Liver (tissue), 9 donors: Measurements from ENCODE around the gene ILF3. TPM values are rescaled to one million over a fixed set of nuclear protein-coding genes. Genes with fewer than 3 reads are reported as not detected.

Experiments used
- DNase-seq: peaks from one replicate; pipeline ENCODE4 v3.0.0-alpha.2; 2017; ENCODE audit warnings: low spot score
- H3K27ac ChIP-seq, 2 donors: one replicate each; pipeline ENCODE4 v1.7.0; 2013; ENCODE audit warnings: inconsistent platforms in 2 of 2, low read length in 2 of 2, control low read depth in 1 of 2, low read depth in 1 of 2, mild to moderate bottlenecking in 1 of 2
- H3K27me3 ChIP-seq, 4 donors: one replicate each; pipeline versions ENCODE4 v1.6.1 to v1.7.0; 2013; ENCODE audit warnings: low read length in 3 of 4, inconsistent platforms in 1 of 4, mild to moderate bottlenecking in 1 of 4, moderate library complexity in 1 of 4; ENCODE audit not compliant: control insufficient read depth in 4 of 4, insufficient read depth in 4 of 4
- H3K36me3 ChIP-seq, 4 donors: one replicate each; pipeline versions ENCODE4 v1.6.1 to v1.7.0; 2013; ENCODE audit warnings: low read length in 3 of 4, mild to moderate bottlenecking in 3 of 4, low read depth in 1 of 4, moderate library complexity in 1 of 4; ENCODE audit not compliant: control insufficient read depth in 4 of 4, insufficient read depth in 3 of 4
- H3K4me1 ChIP-seq, 4 donors: one replicate each; pipeline versions ENCODE4 v1.6.1 to v1.7.0; 2013; ENCODE audit warnings: low read length in 3 of 4, mild to moderate bottlenecking in 3 of 4, moderate library complexity in 1 of 4; ENCODE audit not compliant: control insufficient read depth in 4 of 4, insufficient read depth in 4 of 4
- H3K4me3 ChIP-seq, 3 donors: one replicate each; pipeline versions ENCODE4 v1.6.1 to v1.7.0; 2013; ENCODE audit warnings: low read length in 3 of 3, control low read depth in 1 of 3, low read depth in 1 of 3, mild to moderate bottlenecking in 1 of 3
- H3K9ac ChIP-seq, 2 donors: one replicate each; pipeline ENCODE4 v1.7.0; 2013; ENCODE audit warnings: low read length in 2 of 2, mild to moderate bottlenecking in 2 of 2, moderate library complexity in 2 of 2, control low read depth in 1 of 2, low read depth in 1 of 2
- H3K9me3 ChIP-seq, 4 donors: one replicate each; pipeline versions ENCODE4 v1.6.1 to v1.7.0; 2013; ENCODE audit warnings: low read length in 3 of 4; ENCODE audit not compliant: control insufficient read depth in 4 of 4
- ATF3 ChIP-seq: IDR thresholded peaks from 2 replicates; pipeline ENCODE4 v1.6.1; 2016; ENCODE audit warnings: antibody characterized with exemption
- EGR1 ChIP-seq, 2 donors: IDR thresholded peaks; 2 replicates each; pipeline ENCODE4 v1.6.1; 2016 to 2018; ENCODE audit warnings: antibody characterized with exemption in 2 of 2, low read depth in 2 of 2
- FOXA1 ChIP-seq: IDR thresholded peaks from 2 replicates; pipeline ENCODE4 v1.6.1; 2016; ENCODE audit warnings: antibody characterized with exemption
- FOXA2 ChIP-seq: IDR thresholded peaks from 2 replicates; pipeline ENCODE4 v1.6.1; 2016; ENCODE audit warnings: antibody characterized with exemption
- GABPA ChIP-seq, 2 donors: IDR thresholded peaks in 1 of 2; conservative IDR thresholded peaks in 1 of 2; 2 replicates each; pipeline ENCODE4 v1.6.1; 2016; ENCODE audit warnings: antibody characterized with exemption in 2 of 2, mild to moderate bottlenecking in 1 of 2, moderate library complexity in 1 of 2
- HNF4A ChIP-seq, 2 donors: conservative IDR thresholded peaks; 2 replicates each; pipeline ENCODE4 v1.6.1; 2016; ENCODE audit warnings: antibody characterized with exemption in 2 of 2, mild to moderate bottlenecking in 2 of 2
- HNF4G ChIP-seq: IDR thresholded peaks from 2 replicates; pipeline ENCODE4 v1.6.1; 2016; ENCODE audit warnings: antibody characterized with exemption
- REST ChIP-seq: IDR thresholded peaks from 2 replicates; pipeline ENCODE4 v1.6.1; 2016; ENCODE audit warnings: antibody characterized with exemption, mild to moderate bottlenecking
- RXRA ChIP-seq, 2 donors: IDR thresholded peaks; 2 replicates each; pipeline ENCODE4 v1.6.1; 2017 to 2018; ENCODE audit warnings: antibody characterized with exemption in 2 of 2, mild to moderate bottlenecking in 1 of 2
- SP1 ChIP-seq: IDR thresholded peaks from 2 replicates; pipeline ENCODE4 v1.6.1; 2018; ENCODE audit warnings: antibody characterized with exemption, mild to moderate bottlenecking
- YY1 ChIP-seq: IDR thresholded peaks from 2 replicates; pipeline ENCODE4 v1.6.1; 2016; ENCODE audit warnings: antibody characterized with exemption, mild to moderate bottlenecking
- ZBTB33 ChIP-seq: IDR thresholded peaks from 2 replicates; pipeline ENCODE4 v1.6.1; 2016; ENCODE audit warnings: antibody characterized with exemption
- WGBS: extraction: QIAGEN DNeasy Blood & Tissue Kit; methylation state at CpG from one replicate; pipeline ENCODE4 v1.1.7; 2013; 5-methylcytosine and 5-hydroxymethylcytosine counted together
- polyA plus RNA-seq, 2 donors: library from polyadenylated mRNA; stranded (reverse) in 1 of 2; unstranded in 1 of 2; fragments of 200-250 nt in 1 of 2; fragments of >200 nt in 1 of 2; fragmentation: Nextera tagmentation in 1 of 2; extraction: Ambion mirVana in 1 of 2; gene quantifications; one replicate each; pipeline versions ENCODE4 v1.2.1 to v1.2.3, GENCODE V29; 2013 to 2015
- total RNA-seq, 2 donors: library from RNA; depleted of rRNA; stranded (reverse); fragments of >200 nt; gene quantifications; one replicate each; pipeline ENCODE4 v1.2.3, GENCODE V29; 2014
- donor health status: healthy.
- donor health status: healthy.
- donor health status: healthy.
- donor health status: healthy.
- donor health status: healthy.

Gene ILF3
- total and polyA plus RNA-seq, 4 donors: 31.7 to 85.1 (median 42.9) TPM

GRCh38 chr19:10625003-10625761 lies 29.0 kb upstream of the ILF3 start, which contains the start of gene SLC44A2:
Gene SLC44A2, plus strand, starts transcription at chr19:10625553. Its CDS starts 81 bp downstream, at chr19:10625634.
- Histone ChIP-seq H3K9ac (no peak within 1 kb of the TSS), H3K36me3 (peaks cover 0 to 5% (median under 1%) of the 10 kb centered on the region in 4 donors), H3K27ac (peak within 1 kb of the TSS in 1 of 2 donors; percentile 35), H3K4me3 (peak within 1 kb of the TSS in 2 of 3 donors; percentile 24 to 50), H3K4me1 (peaks cover 0 to 9% (median 6%) of the 10 kb centered on the region in 4 donors), H3K27me3 (no peaks in the 10 kb centered on the region), H3K9me3 (no peaks in the 10 kb centered on the region)
- 17% methylated on average over 53 of the region's 53 CpGs for WGBS
- TF ChIP-seq EGR1 (IDR thresholded peaks at IDR 0.05; ENCODE audit: low read depth in 2 of 2) (no peak), HNF4A (conservative IDR thresholded peaks at IDR 0.05) (no peak), GABPA (IDR thresholded peaks at IDR 0.05 in 1 of 2, conservative IDR thresholded peaks at IDR 0.05 in 1 of 2) (no peak), RXRA (IDR thresholded peaks at IDR 0.05) (peak in 1 of 2 donors; percentile 23)
- DNase-seq: peak; percentile 64

DNA sequence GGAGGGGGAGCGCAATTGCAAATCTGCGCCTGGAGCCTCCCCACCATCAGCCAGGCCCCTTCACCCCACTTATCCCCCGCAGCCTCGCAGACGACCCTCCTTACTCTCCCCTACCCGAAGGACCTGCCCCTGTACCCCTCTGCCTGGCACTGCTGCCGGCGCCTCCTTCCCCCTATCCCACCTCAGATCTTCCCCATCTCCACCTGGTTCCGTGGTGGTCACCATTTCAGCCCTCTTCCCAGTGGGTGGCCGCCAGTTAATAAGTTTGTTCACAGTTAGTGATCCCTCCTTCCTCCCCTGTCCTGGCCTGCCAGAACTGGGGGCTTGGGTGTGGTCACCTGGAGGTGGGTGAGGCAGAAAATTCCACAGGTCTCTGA lies 28.4 kb upstream of the ILF3 start:
- H3K27me3 ChIP-seq: no peaks in the 10 kb centered on the region
- 36% methylated on average over 10 of the region's 10 CpGs for WGBS
- no peak overlapping the region for H3K9ac ChIP-seq
- TF ChIP-seq ATF3: no peak
- TF ChIP-seq FOXA2: no peak
- TF ChIP-seq YY1: no peak
- TF ChIP-seq EGR1 (IDR thresholded peaks at IDR 0.05; ENCODE audit: low read depth in 2 of 2): no peak
- H3K27ac ChIP-seq: peak overlapping the region in 1 of 2 donors; percentile 35
- peak overlapping the region in 2 of 3 donors; percentile 24 to 50 for H3K4me3 ChIP-seq
- peaks cover 0 to 9% (median 6%) of the 10 kb centered on the region in 4 donors for H3K4me1 ChIP-seq
- no peaks in the 10 kb centered on the region for H3K9me3 ChIP-seq
- no peak for DNase-seq
- H3K36me3 ChIP-seq: peaks cover 0 to 5% (median under 1%) of the 10 kb centered on the region in 4 donors

DNA sequence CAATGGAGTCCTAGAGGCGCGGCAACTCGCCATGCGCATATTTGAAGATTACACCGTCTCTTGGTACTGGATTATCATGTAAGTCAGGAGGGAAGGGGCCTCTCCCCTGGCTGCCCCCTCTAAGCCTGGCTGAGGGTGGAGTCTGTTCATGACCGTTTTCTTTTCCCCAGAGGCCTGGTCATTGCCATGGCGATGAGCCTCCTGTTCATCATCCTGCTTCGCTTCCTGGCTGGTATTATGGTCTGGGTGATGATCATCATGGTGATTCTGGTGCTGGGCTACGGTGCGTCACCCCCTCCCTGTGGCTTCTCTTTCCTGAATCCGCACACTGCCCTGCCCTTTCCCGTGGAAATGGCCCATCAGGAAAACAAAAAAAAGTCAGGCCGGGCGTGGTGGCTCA lies 22.3 kb upstream of the ILF3 start:
- Histone ChIP-seq H3K9me3 (no peaks in the 10 kb centered on the region), H3K4me1 (peaks cover 0 to 8% (median 2%) of the 10 kb centered on the region in 4 donors), H3K36me3 (peaks cover 0 to 16% (median 5%) of the 10 kb centered on the region in 4 donors), H3K9ac (no peak overlapping the region), H3K27me3 (no peaks in the 10 kb centered on the region), H3K27ac (no peak overlapping the region), H3K4me3 (no peak overlapping the region)
- WGBS: 88% methylated on average over 14 of the region's 14 CpGs
- DNase-seq: no peak
- no peak for TF ChIP-seq GABPA (IDR thresholded peaks at IDR 0.05 in 1 of 2, conservative IDR thresholded peaks at IDR 0.05 in 1 of 2)
- no peak for TF ChIP-seq REST
- no peak for TF ChIP-seq ZBTB33
- no peak for TF ChIP-seq SP1
- TF ChIP-seq HNF4G: no peak
- TF ChIP-seq RXRA (IDR thresholded peaks at IDR 0.05): no peak
- TF ChIP-seq FOXA1: no peak
